Astrocyte (in vitro differentiated cells and primary cell): ENCODE measurements around the gene CROCC.
"Not testable (repeated sequence)": the region's sequence is repeated elsewhere in the genome, so short reads cannot be mapped to it uniquely, and the experiment has no call there.

Experiments used
- EZH2 ChIP-seq: IDR thresholded peaks from 2 replicates; pipeline ENCODE4 v1.6.1; 2012; ENCODE audit warnings: mild to moderate bottlenecking, low read length, inconsistent platforms; ENCODE audit not compliant: insufficient read depth
- TF ChIP-seq, protein P1 (sequence below): IDR thresholded peaks from 2 replicates; pipeline ENCODE4 v1.5.1; 2011; ENCODE audit warnings: low read depth, mild to moderate bottlenecking, inconsistent platforms, low read length, moderate library complexity; ENCODE audit not compliant: insufficient read depth

DNA sequence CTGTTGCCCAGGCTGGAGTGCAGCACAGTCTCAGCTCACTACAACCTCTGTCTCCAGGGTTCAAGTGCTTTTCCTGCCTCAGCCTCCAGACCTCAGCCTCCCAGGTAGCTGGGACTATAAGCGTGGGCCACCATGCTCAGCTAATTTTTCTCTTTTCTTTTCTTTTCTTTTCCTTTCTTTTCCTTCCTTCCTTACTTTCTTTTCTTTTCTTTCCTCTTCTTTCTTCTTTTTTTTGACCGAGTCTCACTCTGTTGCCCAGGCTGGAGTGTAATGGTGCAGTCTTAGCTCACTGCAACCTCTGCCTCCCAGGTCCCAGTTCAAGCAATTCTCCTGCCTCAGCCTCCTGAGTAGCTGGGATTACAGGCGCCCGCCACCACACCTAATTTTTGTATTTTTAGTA, 42.4 kb downstream of the CROCC start:
- TF ChIP-seq, protein P1, sequence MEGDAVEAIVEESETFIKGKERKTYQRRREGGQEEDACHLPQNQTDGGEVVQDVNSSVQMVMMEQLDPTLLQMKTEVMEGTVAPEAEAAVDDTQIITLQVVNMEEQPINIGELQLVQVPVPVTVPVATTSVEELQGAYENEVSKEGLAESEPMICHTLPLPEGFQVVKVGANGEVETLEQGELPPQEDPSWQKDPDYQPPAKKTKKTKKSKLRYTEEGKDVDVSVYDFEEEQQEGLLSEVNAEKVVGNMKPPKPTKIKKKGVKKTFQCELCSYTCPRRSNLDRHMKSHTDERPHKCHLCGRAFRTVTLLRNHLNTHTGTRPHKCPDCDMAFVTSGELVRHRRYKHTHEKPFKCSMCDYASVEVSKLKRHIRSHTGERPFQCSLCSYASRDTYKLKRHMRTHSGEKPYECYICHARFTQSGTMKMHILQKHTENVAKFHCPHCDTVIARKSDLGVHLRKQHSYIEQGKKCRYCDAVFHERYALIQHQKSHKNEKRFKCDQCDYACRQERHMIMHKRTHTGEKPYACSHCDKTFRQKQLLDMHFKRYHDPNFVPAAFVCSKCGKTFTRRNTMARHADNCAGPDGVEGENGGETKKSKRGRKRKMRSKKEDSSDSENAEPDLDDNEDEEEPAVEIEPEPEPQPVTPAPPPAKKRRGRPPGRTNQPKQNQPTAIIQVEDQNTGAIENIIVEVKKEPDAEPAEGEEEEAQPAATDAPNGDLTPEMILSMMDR, result not testable (repeated sequence)
- TF ChIP-seq EZH2, result not testable (repeated sequence)
